Endothelial cell (in vitro differentiated cells): ENCODE data around the gene EHBP1. TPM values are rescaled to one million over a fixed set of nuclear protein-coding genes. Genes with fewer than 3 reads are reported as not detected.

ENCODE experiments used
- DNase-seq: peaks from one replicate; pipeline ENCODE4 v3.0.0; 2021; ENCODE audit warnings: low spot score
- H3K27ac Mint-ChIP-seq: one replicate; pipeline ENCODE4 v1.8.0; 2021; ENCODE audit warnings: mixed read lengths, inconsistent platforms; ENCODE audit not compliant: unreplicated experiment
- H3K27me3 Mint-ChIP-seq: one replicate; pipeline ENCODE4 v1.8.0; 2021; ENCODE audit warnings: mild to moderate bottlenecking, moderate library complexity, mixed read lengths, inconsistent platforms; ENCODE audit not compliant: unreplicated experiment
- H3K36me3 Mint-ChIP-seq: one replicate; pipeline ENCODE4 v1.8.0; 2021; ENCODE audit warnings: mild to moderate bottlenecking, low read depth, mixed read lengths, inconsistent platforms; ENCODE audit not compliant: unreplicated experiment
- H3K4me1 Mint-ChIP-seq: one replicate; pipeline ENCODE4 v1.8.0; 2021; ENCODE audit warnings: mild to moderate bottlenecking, mixed read lengths, inconsistent platforms; ENCODE audit not compliant: unreplicated experiment
- H3K4me3 Mint-ChIP-seq: one replicate; pipeline ENCODE4 v1.8.0; 2021; ENCODE audit warnings: mild to moderate bottlenecking, mixed read lengths, inconsistent platforms; ENCODE audit not compliant: unreplicated experiment
- H3K9me3 Mint-ChIP-seq: one replicate; pipeline ENCODE4 v1.8.0; 2021; ENCODE audit warnings: mixed read lengths, inconsistent platforms; ENCODE audit not compliant: unreplicated experiment
- total RNA-seq: library from RNA; stranded (reverse); fragmentation: NEBNext Ultra II Directional; extraction: Animal tissue kit (Norgen Biotek cat#: 25700); gene quantifications from one replicate; pipeline ENCODE4 v1.2.1, GENCODE V29; 2021; ENCODE audit not compliant: unreplicated experiment
- TF ChIP-seq, protein P1 (sequence below): fragments of 200-600 bp; sonication (generic); IDR thresholded peaks from one replicate; pipeline ENCODE4 v1.5.0; 2021; ENCODE audit warnings: antibody characterized with exemption; ENCODE audit not compliant: unreplicated experiment

EHBP1 gene
- total RNA-seq, 1 donor from 2014 or later, result 54.4 TPM

DNA sequence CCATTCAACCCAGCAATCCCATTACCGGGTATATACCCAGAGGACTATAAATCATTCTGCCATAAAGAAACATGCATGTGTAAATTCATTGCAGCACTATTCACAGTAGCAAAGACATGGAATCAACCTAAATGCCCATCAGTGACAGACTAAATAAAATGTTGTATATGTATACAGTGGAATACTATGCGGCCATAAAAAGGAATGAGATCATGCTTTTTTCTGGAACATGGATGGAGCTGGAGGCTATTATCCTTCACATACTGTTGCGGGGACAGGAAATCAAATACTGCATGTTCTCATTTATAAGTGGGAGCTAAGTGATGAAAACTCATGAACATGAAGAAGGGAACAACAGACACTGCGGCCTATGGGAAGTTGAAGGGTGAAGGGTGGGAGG, 65.1 kb downstream of the EHBP1 start:
- DNase-seq, result no peak
- Mint-ChIP-seq H3K27ac (no peak overlapping the region), H3K27me3 (peaks cover 3% of the 10 kb centered on the region), H3K9me3 (no peaks in the 10 kb centered on the region), H3K4me3 (no peak overlapping the region), H3K36me3 (peaks cover 6% of the 10 kb centered on the region), H3K4me1 (peaks cover 4% of the 10 kb centered on the region)
- TF ChIP-seq, protein P1, sequence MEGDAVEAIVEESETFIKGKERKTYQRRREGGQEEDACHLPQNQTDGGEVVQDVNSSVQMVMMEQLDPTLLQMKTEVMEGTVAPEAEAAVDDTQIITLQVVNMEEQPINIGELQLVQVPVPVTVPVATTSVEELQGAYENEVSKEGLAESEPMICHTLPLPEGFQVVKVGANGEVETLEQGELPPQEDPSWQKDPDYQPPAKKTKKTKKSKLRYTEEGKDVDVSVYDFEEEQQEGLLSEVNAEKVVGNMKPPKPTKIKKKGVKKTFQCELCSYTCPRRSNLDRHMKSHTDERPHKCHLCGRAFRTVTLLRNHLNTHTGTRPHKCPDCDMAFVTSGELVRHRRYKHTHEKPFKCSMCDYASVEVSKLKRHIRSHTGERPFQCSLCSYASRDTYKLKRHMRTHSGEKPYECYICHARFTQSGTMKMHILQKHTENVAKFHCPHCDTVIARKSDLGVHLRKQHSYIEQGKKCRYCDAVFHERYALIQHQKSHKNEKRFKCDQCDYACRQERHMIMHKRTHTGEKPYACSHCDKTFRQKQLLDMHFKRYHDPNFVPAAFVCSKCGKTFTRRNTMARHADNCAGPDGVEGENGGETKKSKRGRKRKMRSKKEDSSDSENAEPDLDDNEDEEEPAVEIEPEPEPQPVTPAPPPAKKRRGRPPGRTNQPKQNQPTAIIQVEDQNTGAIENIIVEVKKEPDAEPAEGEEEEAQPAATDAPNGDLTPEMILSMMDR, result no peak

DNA sequence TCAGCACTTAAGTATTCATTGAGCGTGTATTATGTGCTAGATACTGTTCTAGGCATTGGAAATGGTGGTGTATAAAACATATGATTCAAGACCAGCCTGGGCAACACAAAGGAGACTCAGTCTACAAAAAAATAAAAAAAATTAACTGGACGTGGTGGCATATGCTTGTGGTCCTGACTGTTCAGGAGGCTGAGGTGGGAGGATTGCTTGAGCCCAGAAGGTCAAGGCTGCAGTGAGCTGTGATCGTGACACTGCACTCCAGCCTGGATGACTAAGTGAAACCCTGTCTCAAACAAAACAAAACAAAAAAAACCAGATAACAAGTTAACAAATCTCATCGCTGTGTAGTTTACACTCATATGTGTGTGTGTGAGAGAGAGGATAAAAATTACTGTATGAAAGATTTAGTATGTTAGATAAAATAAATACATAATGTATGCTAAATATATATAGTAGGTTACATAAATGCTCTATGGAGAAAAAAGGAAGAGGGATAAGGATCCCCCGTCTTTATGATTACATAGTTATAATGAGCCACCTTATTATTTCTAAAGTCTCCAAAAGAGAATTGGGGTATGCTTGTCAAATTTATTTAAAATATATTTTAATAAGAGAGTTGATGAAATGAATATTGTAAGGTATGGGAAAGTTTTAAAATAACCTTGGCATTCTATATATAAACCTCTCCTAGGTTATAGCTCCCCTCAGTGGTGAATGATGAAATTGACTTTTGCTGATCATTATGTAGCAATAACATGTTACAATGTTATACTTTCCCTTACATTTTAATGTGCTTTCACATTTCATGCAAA, 69.2 kb downstream of the EHBP1 start:
- H3K27ac Mint-ChIP-seq, result no peak overlapping the region
- H3K27me3 Mint-ChIP-seq, result no peaks in the 10 kb centered on the region
- no peaks in the 10 kb centered on the region for H3K36me3 Mint-ChIP-seq
- H3K9me3 Mint-ChIP-seq, result no peaks in the 10 kb centered on the region
- peak; percentile 24 for DNase-seq
- no peak overlapping the region for H3K4me3 Mint-ChIP-seq
- TF ChIP-seq, protein P1, result peak; percentile 73
- peaks cover 17% of the 10 kb centered on the region for H3K4me1 Mint-ChIP-seq

DNA sequence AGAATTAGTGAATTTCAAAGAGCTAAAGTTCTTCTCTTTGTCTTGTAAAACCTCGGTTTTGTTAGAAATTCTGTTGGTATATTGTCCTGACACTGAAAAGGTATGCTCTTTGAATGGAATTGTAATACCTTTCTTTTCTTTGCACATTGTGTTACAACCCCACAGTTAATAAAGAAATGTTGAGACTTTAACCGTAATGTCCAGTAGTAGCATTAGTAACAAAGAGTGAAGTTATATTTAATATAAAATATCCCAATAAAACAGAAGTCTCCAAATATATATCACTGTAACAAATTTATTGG, 69.8 kb downstream of the EHBP1 start:
- Mint-ChIP-seq H3K9me3 (no peaks in the 10 kb centered on the region), H3K27me3 (no peaks in the 10 kb centered on the region), H3K4me3 (no peak overlapping the region), H3K4me1 (peaks cover 17% of the 10 kb centered on the region), H3K36me3 (no peaks in the 10 kb centered on the region), H3K27ac (no peak overlapping the region)
- TF ChIP-seq, protein P1, result peak; percentile 4
- DNase-seq, result no peak

DNA sequence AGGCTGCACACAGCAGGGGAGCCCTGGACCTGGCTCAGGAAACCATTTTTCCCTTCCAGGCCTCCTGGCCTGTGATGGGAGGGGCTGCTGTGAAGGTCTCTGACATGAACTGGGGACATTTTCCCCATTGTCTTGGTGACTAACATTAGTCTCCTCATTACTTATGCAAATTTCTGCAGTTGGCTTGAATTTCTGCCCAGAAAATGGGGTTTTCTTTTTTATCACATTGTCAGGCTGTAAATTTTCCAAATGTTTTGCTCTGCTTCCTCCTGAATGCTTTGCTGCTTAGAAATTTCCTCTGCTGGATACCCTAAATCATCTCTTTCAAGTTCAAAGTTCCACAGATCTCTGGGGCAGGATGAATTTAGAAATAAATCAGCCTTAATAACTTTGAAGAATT, 78.2 kb downstream of the EHBP1 start:
- no peak overlapping the region for H3K4me3 Mint-ChIP-seq
- H3K9me3 Mint-ChIP-seq, result no peaks in the 10 kb centered on the region
- no peaks in the 10 kb centered on the region for H3K27me3 Mint-ChIP-seq
- TF ChIP-seq, protein P1, result no peak
- peaks cover 12% of the 10 kb centered on the region for H3K36me3 Mint-ChIP-seq
- peaks cover 5% of the 10 kb centered on the region for H3K4me1 Mint-ChIP-seq
- no peak overlapping the region for H3K27ac Mint-ChIP-seq
- DNase-seq, result no peak

DNA sequence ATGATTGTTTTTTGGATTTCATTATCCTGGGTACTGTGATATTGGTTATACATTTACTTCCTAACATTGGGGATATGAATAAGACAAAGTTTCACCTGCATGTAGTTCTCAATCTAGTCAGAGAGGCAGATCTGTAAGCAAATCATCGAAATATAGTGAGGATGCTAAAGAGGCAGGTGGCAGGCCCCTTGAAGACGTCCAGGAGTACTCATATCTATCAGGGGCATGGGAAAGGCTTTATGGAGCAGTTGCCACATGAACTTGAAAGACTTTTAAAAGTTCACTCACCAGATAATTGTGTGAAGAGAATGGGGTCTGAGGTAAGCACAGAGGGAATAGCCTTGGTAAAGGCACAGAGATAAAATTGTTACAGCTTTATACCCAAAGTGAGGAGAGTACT, 78.8 kb downstream of the EHBP1 start:
- Mint-ChIP-seq H3K4me3 (no peak overlapping the region), H3K27me3 (peaks cover 2% of the 10 kb centered on the region), H3K4me1 (peaks cover 4% of the 10 kb centered on the region), H3K27ac (no peak overlapping the region), H3K9me3 (no peaks in the 10 kb centered on the region), H3K36me3 (peaks cover 12% of the 10 kb centered on the region)
- DNase-seq, result no peak
- TF ChIP-seq, protein P1, result no peak
